ENCODE measurements around the gene G6PC1. TPM values are rescaled to one million over a fixed set of nuclear protein-coding genes. Genes with fewer than 3 reads are reported as not detected.
"Not testable (repeated sequence)": the region's sequence is repeated elsewhere in the genome, so short reads cannot be mapped to it uniquely, and the experiment has no call there.

G6PC1 gene
- total RNA-seq, result not detected in 2 replicates

DNA sequence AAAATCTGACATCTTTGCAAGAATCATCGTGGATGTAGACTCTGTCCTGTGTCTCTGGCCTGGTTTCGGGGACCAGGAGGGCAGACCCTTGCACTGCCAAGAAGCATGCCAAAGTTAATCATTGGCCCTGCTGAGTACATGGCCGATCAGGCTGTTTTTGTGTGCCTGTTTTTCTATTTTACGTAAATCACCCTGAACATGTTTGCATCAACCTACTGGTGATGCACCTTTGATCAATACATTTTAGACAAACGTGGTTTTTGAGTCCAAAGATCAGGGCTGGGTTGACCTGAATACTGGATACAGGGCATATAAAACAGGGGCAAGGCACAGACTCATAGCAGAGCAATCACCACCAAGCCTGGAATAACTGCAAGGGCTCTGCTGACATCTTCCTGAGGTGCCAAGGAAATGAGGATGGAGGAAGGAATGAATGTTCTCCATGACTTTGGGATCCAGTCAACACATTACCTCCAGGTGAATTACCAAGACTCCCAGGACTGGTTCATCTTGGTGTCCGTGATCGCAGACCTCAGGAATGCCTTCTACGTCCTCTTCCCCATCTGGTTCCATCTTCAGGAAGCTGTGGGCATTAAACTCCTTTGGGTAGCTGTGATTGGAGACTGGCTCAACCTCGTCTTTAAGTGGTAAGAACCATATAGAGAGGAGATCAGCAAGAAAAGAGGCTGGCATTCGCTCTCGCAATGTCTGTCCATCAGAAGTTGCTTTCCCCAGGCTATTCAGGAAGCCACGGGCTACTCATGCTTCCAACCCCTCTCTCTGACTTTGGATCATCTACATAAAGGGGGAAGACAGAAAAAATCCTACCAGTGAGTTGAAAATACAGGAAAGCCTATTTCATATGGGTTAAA is at the start of gene G6PC1:
G6PC1 (plus strand) TSS at position 340 of the 872 bp plus-strand sequence; CDS start at position 418, 78 bp downstream.
- no peak within 1 kb of the TSS for H3K4me3 ChIP-seq (ENCODE audit: low read depth, low read length)
- no peak for DNase-seq (ENCODE audit: low read depth)
- TF ChIP-seq, protein P1, sequence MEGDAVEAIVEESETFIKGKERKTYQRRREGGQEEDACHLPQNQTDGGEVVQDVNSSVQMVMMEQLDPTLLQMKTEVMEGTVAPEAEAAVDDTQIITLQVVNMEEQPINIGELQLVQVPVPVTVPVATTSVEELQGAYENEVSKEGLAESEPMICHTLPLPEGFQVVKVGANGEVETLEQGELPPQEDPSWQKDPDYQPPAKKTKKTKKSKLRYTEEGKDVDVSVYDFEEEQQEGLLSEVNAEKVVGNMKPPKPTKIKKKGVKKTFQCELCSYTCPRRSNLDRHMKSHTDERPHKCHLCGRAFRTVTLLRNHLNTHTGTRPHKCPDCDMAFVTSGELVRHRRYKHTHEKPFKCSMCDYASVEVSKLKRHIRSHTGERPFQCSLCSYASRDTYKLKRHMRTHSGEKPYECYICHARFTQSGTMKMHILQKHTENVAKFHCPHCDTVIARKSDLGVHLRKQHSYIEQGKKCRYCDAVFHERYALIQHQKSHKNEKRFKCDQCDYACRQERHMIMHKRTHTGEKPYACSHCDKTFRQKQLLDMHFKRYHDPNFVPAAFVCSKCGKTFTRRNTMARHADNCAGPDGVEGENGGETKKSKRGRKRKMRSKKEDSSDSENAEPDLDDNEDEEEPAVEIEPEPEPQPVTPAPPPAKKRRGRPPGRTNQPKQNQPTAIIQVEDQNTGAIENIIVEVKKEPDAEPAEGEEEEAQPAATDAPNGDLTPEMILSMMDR (conservative IDR thresholded peaks at IDR 0.05; ENCODE audit: low read depth, low read length), result no peak

DNA sequence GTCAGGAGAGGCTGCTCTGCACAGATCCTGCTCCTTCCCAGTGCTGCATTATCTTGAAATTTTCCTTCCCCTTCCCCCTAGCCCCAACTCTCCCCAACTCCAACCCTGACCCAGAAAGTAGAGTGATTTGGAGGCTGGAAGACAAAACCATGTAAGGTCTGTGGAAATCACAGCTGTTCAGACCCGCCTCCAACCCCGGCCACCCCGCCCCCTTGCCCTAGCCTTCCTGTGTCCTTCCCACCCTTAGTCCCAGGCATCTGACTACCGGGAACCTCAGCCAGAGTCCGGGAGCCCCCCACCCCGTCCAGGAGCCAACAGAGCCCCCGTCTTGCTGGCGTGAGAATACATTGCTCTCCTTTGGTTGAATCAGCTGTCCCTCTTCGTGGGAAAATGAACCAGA is 49.6 kb upstream of the G6PC1 start, which contains the start of gene AOC3:
AOC3 (plus strand) TSS at position 246 of the 400 bp plus-strand sequence; CDS start at position 391, 145 bp downstream.
- TF ChIP-seq, protein P1 (conservative IDR thresholded peaks at IDR 0.05; ENCODE audit: low read depth, low read length), result no peak
- DNase-seq (ENCODE audit: low read depth), result no peak
- no peak within 1 kb of the TSS for H3K4me3 ChIP-seq (ENCODE audit: low read depth, low read length)

DNA sequence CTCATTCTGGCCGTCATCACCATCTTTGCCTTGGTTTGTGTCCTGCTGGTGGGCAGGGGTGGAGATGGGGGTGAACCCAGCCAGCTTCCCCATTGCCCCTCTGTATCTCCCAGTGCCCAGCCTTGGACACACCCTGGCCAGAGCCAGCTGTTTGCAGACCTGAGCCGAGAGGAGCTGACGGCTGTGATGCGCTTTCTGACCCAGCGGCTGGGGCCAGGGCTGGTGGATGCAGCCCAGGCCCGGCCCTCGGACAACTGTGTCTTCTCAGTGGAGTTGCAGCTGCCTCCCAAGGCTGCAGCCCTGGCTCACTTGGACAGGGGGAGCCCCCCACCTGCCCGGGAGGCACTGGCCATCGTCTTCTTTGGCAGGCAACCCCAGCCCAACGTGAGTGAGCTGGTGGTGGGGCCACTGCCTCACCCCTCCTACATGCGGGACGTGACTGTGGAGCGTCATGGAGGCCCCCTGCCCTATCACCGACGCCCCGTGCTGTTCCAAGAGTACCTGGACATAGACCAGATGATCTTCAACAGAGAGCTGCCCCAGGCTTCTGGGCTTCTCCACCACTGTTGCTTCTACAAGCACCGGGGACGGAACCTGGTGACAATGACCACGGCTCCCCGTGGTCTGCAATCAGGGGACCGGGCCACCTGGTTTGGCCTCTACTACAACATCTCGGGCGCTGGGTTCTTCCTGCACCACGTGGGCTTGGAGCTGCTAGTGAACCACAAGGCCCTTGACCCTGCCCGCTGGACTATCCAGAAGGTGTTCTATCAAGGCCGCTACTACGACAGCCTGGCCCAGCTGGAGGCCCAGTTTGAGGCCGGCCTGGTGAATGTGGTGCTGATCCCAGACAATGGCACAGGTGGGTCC is 49.0 kb upstream of the G6PC1 start:
- not testable (repeated sequence) for DNase-seq (ENCODE audit: low read depth); H3K4me3 ChIP-seq (ENCODE audit: low read depth, low read length)

DNA sequence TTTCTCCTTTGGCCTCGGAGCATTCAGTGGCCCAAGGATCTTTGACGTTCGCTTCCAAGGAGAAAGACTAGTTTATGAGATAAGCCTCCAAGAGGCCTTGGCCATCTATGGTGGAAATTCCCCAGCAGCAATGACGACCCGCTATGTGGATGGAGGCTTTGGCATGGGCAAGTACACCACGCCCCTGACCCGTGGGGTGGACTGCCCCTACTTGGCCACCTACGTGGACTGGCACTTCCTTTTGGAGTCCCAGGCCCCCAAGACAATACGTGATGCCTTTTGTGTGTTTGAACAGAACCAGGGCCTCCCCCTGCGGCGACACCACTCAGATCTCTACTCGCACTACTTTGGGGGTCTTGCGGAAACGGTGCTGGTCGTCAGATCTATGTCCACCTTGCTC is 48.2 kb upstream of the G6PC1 start:
- no peak for DNase-seq (ENCODE audit: low read depth)
- H3K4me3 ChIP-seq (ENCODE audit: low read depth, low read length), result no peak overlapping the region
- TF ChIP-seq, protein P1 (conservative IDR thresholded peaks at IDR 0.05; ENCODE audit: low read depth, low read length), result no peak

DNA sequence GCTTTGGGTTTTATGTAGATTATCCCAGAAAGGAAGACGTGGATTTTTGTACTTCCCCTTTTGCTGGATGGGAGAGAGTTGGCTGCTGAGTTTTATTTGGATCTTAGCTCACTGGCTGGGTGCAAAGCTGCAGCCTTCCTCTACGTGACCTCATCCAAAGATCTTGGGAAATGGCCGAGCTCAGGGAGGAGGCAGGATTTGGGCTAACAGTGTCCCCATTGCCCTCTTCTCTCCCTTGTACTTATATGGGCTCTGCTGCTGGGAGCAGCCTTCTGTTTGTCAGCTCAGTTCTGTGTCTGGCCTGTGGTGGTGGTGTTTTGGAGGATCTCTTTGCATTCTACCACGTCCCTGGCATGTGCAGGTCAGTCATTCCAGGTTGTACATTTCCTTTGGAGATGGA is 47.6 kb upstream of the G6PC1 start:
- no peak overlapping the region for H3K4me3 ChIP-seq (ENCODE audit: low read depth, low read length)
- TF ChIP-seq, protein P1 (conservative IDR thresholded peaks at IDR 0.05; ENCODE audit: low read depth, low read length), result no peak
- no peak for DNase-seq (ENCODE audit: low read depth)

DNA sequence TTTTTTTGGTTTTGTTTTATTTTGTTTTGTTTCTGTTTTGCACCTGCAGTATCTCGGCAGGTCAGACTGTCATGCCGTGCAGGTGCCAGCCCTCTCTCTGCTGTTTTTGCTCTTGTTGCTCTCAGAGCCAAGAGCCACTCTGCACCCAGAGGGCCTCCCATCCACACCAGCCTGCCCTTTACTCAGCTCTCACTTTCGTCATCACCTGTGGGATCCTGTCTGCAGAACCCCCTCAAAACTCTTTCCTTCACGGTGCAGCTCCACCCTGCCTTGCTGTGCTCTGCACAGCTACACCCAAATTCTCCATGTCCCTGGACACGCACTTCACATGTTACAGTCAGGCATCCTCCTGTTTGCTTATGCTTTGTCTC is 47.0 kb upstream of the G6PC1 start:
- TF ChIP-seq, protein P1 (conservative IDR thresholded peaks at IDR 0.05; ENCODE audit: low read depth, low read length), result no peak
- DNase-seq (ENCODE audit: low read depth), result no peak
- no peak overlapping the region for H3K4me3 ChIP-seq (ENCODE audit: low read depth, low read length)

All from epithelial cell of proximal tubule (primary cell).